CD4-positive, alpha-beta T cell (primary cell): ENCODE results near the gene DCST2. TPM values are rescaled to one million over a fixed set of nuclear protein-coding genes. Genes with fewer than 3 reads are reported as not detected.
A peak's percentile ranks its signal among the peaks of the same experiment; 100 is the strongest.

Experiments used
- ATAC-seq: fragments of 200-7000 bp; cut with Tn5 transposase; one replicate; pipeline ENCODE4 v1.10.0; 2022; ENCODE audit warnings: mild to moderate bottlenecking; ENCODE audit not compliant: poor library complexity
- CTCF ChIA-PET: fragments of 350-600 bp; sonication (Branson Sonifier 250); formaldehyde crosslinking; loops from one replicate; lab custom pipeline; 2021; ENCODE audit warnings: antibody characterized with exemption, inconsistent platforms; lab: Charles Lee
- POLR2A ChIA-PET: fragments of 350-600 bp; sonication (Branson Sonifier 250); formaldehyde crosslinking; loops from one replicate; lab custom pipeline; 2021; ENCODE audit warnings: antibody characterized with exemption, inconsistent platforms; lab: Charles Lee
- DNase-seq, 14 experiments: peaks; one replicate each; pipeline ENCODE4 v3.0.0-alpha.2; 2013 to 2020; ENCODE audit warnings: mixed read lengths in 2 of 14
- H3K27ac ChIP-seq, 2 donors: one replicate each; pipeline versions ENCODE4 v1.5.1 to v1.7.0; 2013; ENCODE audit warnings: low read length in 2 of 2, low read depth in 1 of 2, mild to moderate bottlenecking in 1 of 2
- H3K27me3 ChIP-seq, 2 experiments: 1 replicate in 1 of 2; 2 replicates in 1 of 2; pipeline versions ENCODE4 v1.6.1 to v1.7.0; 2013; ENCODE audit warnings: low read length in 2 of 2, control low read depth in 1 of 2, mild to moderate bottlenecking in 1 of 2, moderate library complexity in 1 of 2; ENCODE audit not compliant: insufficient read depth in 2 of 2, control insufficient read depth in 1 of 2
- H3K36me3 ChIP-seq: one replicate; pipeline ENCODE4 v1.6.1; 2013; ENCODE audit warnings: low read length, control low read depth; ENCODE audit not compliant: insufficient read depth
- H3K4me1 ChIP-seq: one replicate; pipeline ENCODE4 v1.6.1; 2013; ENCODE audit warnings: low read length, control low read depth; ENCODE audit not compliant: insufficient read depth
- H3K4me3 ChIP-seq: one replicate; pipeline ENCODE4 v1.5.1; 2013; ENCODE audit warnings: mild to moderate bottlenecking, low read length, moderate library complexity
- H3K9me3 ChIP-seq, 2 experiments: 1 replicate in 1 of 2; 2 replicates in 1 of 2; pipeline versions ENCODE4 v1.6.1 to v1.7.0; 2013; ENCODE audit warnings: low read length in 2 of 2, mild to moderate bottlenecking in 2 of 2, control low read depth in 1 of 2, moderate library complexity in 1 of 2; ENCODE audit not compliant: control insufficient read depth in 1 of 2, insufficient read depth in 1 of 2
- H3K27ac Mint-ChIP-seq: one replicate; pipeline ENCODE4 v1.8.0; 2020; ENCODE audit warnings: mixed read lengths
- H3K27me3 Mint-ChIP-seq: one replicate; pipeline ENCODE4 v1.8.0; 2021; ENCODE audit warnings: mixed read lengths
- H3K36me3 Mint-ChIP-seq: one replicate; pipeline ENCODE4 v1.8.0; 2021; ENCODE audit warnings: low read depth, mixed read lengths
- H3K4me1 Mint-ChIP-seq: one replicate; pipeline ENCODE4 v1.8.0; 2021; ENCODE audit warnings: low read depth, mixed read lengths
- H3K4me3 Mint-ChIP-seq: one replicate; pipeline ENCODE4 v1.8.0; 2020; ENCODE audit warnings: mild to moderate bottlenecking, mixed read lengths
- H3K9me3 Mint-ChIP-seq: one replicate; pipeline ENCODE4 v1.8.0; 2020; ENCODE audit warnings: mixed read lengths
- CTCF ChIP-seq: fragments of 200-600 bp; IDR thresholded peaks from one replicate; pipeline ENCODE4 v1.8.0; 2022; ENCODE audit warnings: antibody characterized with exemption, mild to moderate bottlenecking
- intact Hi-C, 2 experiments: fragments of 100-400 bp; cut with DNase I in 1 of 2; cut with micrococcal nuclease in 1 of 2; formaldehyde crosslinking; loops; one replicate each; pipeline versions ENCODE4 v1.15.1 to v1.9.0; 2023 to 2025; cut with DNase I, micrococcal nuclease
- total RNA-seq, 174 experiments: library from RNA in 2 of 174; stranded (reverse) in 2 of 174; gene quantifications; one replicate each; pipeline ENCODE4 v1.2.3 and lab custom pipeline; 2021 to 2026

Gene DCST2
- total RNA-seq, 2 experiments from 2014 or later = 1.4 to 2.2 TPM

- no peak overlapping the region for H3K4me3 Mint-ChIP-seq
- TF ChIP-seq CTCF = no peak
- intact Hi-C loops = no loop called here
- no peak overlapping the region for H3K4me3 ChIP-seq
- H3K27me3 ChIP-seq = peaks cover 7 to 10% of the 10 kb centered on the region in 2 experiments
- H3K9me3 Mint-ChIP-seq = no peaks in the 10 kb centered on the region
- H3K36me3 Mint-ChIP-seq = no peaks in the 10 kb centered on the region
- no peak overlapping the region for H3K27ac ChIP-seq
- peaks cover 0 to 8% of the 10 kb centered on the region in 2 experiments for H3K9me3 ChIP-seq
- ATAC-seq = no peak
- H3K27me3 Mint-ChIP-seq = peaks cover 7% of the 10 kb centered on the region
- H3K4me1 ChIP-seq = peaks cover 45% of the 10 kb centered on the region
- no peak overlapping the region for H3K27ac Mint-ChIP-seq
- H3K4me1 Mint-ChIP-seq = peaks cover 54% of the 10 kb centered on the region
- ChIA-PET POLR2A (interaction anchor here (2.0 kb wide), 1 partner anchor 10 kb away, joined by 8 read pairs; no protein-coding TSS in a partner anchor), CTCF (interaction anchor here (1.3 to 2.7 kb wide), 5 partner anchors 9 to 24 kb away, joined by 3 to 14 read pairs (median 5); partner anchors contain the start of genes ADAM15 and EFNA4)
- DNase-seq = no peak
- no peaks in the 10 kb centered on the region for H3K36me3 ChIP-seq
Observed at GRCh38 chr1:155075535-155075934, 42.0 kb upstream of the DCST2 start.

- ChIA-PET CTCF (interaction anchor here (0.6 to 1.5 kb wide), 2 partner anchors 12 to 89 kb away, joined by 5 to 6 read pairs; no protein-coding TSS in a partner anchor), POLR2A (no interaction called here)
- Mint-ChIP-seq H3K27me3 (no peaks in the 10 kb centered on the region), H3K4me1 (peaks cover 46% of the 10 kb centered on the region), H3K27ac (no peak overlapping the region), H3K9me3 (no peaks in the 10 kb centered on the region), H3K4me3 (no peak overlapping the region), H3K36me3 (peaks cover 4% of the 10 kb centered on the region)
- ATAC-seq = no peak
- intact Hi-C loops = no loop called here
- no peaks in the 10 kb centered on the region for H3K9me3 ChIP-seq
- DNase-seq = peak in 1 of 14 experiments; percentile 42
- no peaks in the 10 kb centered on the region for H3K27me3 ChIP-seq
- H3K36me3 ChIP-seq = peaks cover 8% of the 10 kb centered on the region
- H3K4me3 ChIP-seq = no peak overlapping the region
- peaks cover 38% of the 10 kb centered on the region for H3K4me1 ChIP-seq
- TF ChIP-seq CTCF = no peak
- H3K27ac ChIP-seq = no peak overlapping the region
Observed at GRCh38 chr1:155073377-155074242, 40.0 kb upstream of the DCST2 start.

- no peak overlapping the region for H3K4me3 Mint-ChIP-seq
Observed at GRCh38 chr1:155072531-155073289, 39.1 kb upstream of the DCST2 start.

More at GRCh38 chr1:155072531-155073289, 39.1 kb upstream of the DCST2 start:
- peaks cover 40% of the 10 kb centered on the region for H3K4me1 Mint-ChIP-seq
- CTCF ChIA-PET = interaction anchor here (1.4 to 2.6 kb wide), 3 partner anchors 11 to 19 kb away, joined by 4 to 14 read pairs (median 13); no protein-coding TSS in a partner anchor
- no peak for ATAC-seq
- peaks cover 15% of the 10 kb centered on the region for H3K36me3 ChIP-seq
- no peaks in the 10 kb centered on the region for H3K27me3 ChIP-seq
- DNase-seq = no peak
- no peak overlapping the region for H3K27ac Mint-ChIP-seq
- peaks cover 4% of the 10 kb centered on the region for H3K36me3 Mint-ChIP-seq
- H3K27me3 Mint-ChIP-seq = no peaks in the 10 kb centered on the region
- POLR2A ChIA-PET = no interaction called here
- H3K27ac ChIP-seq = no peak overlapping the region
- no peaks in the 10 kb centered on the region for H3K9me3 ChIP-seq
- H3K9me3 Mint-ChIP-seq = no peaks in the 10 kb centered on the region
- H3K4me3 ChIP-seq = no peak overlapping the region
- H3K4me1 ChIP-seq = peaks cover 32% of the 10 kb centered on the region
- intact Hi-C loops = no loop called here
- no peak for TF ChIP-seq CTCF
